HEK293T (cell line): ENCODE data around the gene PDE6G.

Experiments
- CTCF ChIA-PET: fragments of 350-600 bp; formaldehyde crosslinking; extraction: SDS; loops from one replicate; lab custom pipeline; 2021; ENCODE audit warnings: antibody characterized with exemption, inconsistent platforms; lab: Yijun Ruan, JAX
- POLR2A ChIA-PET: fragments of 350-600 bp; formaldehyde crosslinking; extraction: SDS; loops from one replicate; lab custom pipeline; 2020; ENCODE audit warnings: antibody characterized with exemption, inconsistent platforms; lab: Yijun Ruan, JAX
- DNase-seq: peaks from one replicate; pipeline ENCODE4 v3.0.0; 2012; ENCODE audit warnings: mixed read lengths; ENCODE audit errors: extremely low spot score
- ARNT ChIP-seq: fragments of 450-650 bp; IDR thresholded peaks from 2 replicates; pipeline ENCODE4 v1.6.1; 2017; ENCODE audit warnings: mild to moderate bottlenecking
- BHLHE40 ChIP-seq: fragments of 450-650 bp; IDR thresholded peaks from 2 replicates; pipeline ENCODE4 v1.6.1; 2016; ENCODE audit warnings: mild to moderate bottlenecking, moderate library complexity, borderline replicate concordance
- CTBP1 ChIP-seq: fragments of 450-650 bp; IDR thresholded peaks from 2 replicates; pipeline ENCODE4 v1.6.1; 2016; ENCODE audit warnings: borderline replicate concordance
- ELF4 ChIP-seq: fragments of 450-650 bp; IDR thresholded peaks from 2 replicates; pipeline ENCODE4 v1.6.1; 2017; ENCODE audit warnings: antibody characterized with exemption
- FOXA1 ChIP-seq: fragments of 450-650 bp; IDR thresholded peaks from 2 replicates; pipeline ENCODE4 v1.6.1; 2016; ENCODE audit warnings: mild to moderate bottlenecking
- FOXK2 ChIP-seq: fragments of 450-650 bp; IDR thresholded peaks from 2 replicates; pipeline ENCODE4 v1.6.1; 2016; ENCODE audit warnings: mild to moderate bottlenecking
- FOXM1 ChIP-seq: fragments of 450-650 bp; IDR thresholded peaks from 2 replicates; pipeline ENCODE4 v1.6.1; 2017; ENCODE audit warnings: mild to moderate bottlenecking, borderline replicate concordance
- HDGF ChIP-seq: fragments of 450-650 bp; IDR thresholded peaks from 2 replicates; pipeline ENCODE4 v1.6.1; 2017; ENCODE audit warnings: antibody characterized with exemption, borderline replicate concordance
- L3MBTL2 ChIP-seq: fragments of 450-650 bp; conservative IDR thresholded peaks from 2 replicates; pipeline ENCODE4 v1.6.1; 2016; ENCODE audit warnings: mild to moderate bottlenecking
- LEF1 ChIP-seq: fragments of 450-650 bp; IDR thresholded peaks from 2 replicates; pipeline ENCODE4 v1.6.1; 2017; ENCODE audit warnings: mild to moderate bottlenecking, borderline replicate concordance
- NFRKB ChIP-seq: fragments of 450-650 bp; IDR thresholded peaks from 2 replicates; pipeline ENCODE4 v1.6.1; 2016; ENCODE audit warnings: mild to moderate bottlenecking, moderate library complexity
- PKNOX1 ChIP-seq: fragments of 450-650 bp; IDR thresholded peaks from 2 replicates; pipeline ENCODE4 v1.6.1; 2016
- SP1 ChIP-seq: fragments of 450-650 bp; IDR thresholded peaks from 2 replicates; pipeline ENCODE4 v1.6.1; 2017
- SUZ12 ChIP-seq: fragments of 450-650 bp; IDR thresholded peaks from 2 replicates; pipeline ENCODE4 v1.6.1; 2016; ENCODE audit warnings: mild to moderate bottlenecking
- TARDBP ChIP-seq: fragments of 450-650 bp; IDR thresholded peaks from 2 replicates; pipeline ENCODE4 v1.6.1; 2016
- ZNF384 ChIP-seq: fragments of 450-650 bp; IDR thresholded peaks from 2 replicates; pipeline ENCODE4 v1.6.1; 2016

Gene PDE6G

GRCh38 chr17:81690066-81690465 lies 33.7 kb upstream of the PDE6G start:
- POLR2A ChIA-PET: interaction anchor here (3.2 kb wide), 1 partner anchor 12 kb away, joined by 22 read pairs; the partner anchor contains the start of gene MRPL12
- no peak for DNase-seq
- TF ChIP-seq BHLHE40 (no peak), NFRKB (no peak), ARNT (no peak), PKNOX1 (no peak)
- CTCF ChIA-PET: no interaction called here

- ChIA-PET POLR2A (no interaction called here), CTCF (no interaction called here)
- TF ChIP-seq SUZ12 (no peak), NFRKB (no peak), ARNT (no peak), CTBP1 (no peak), TARDBP (no peak), ELF4 (no peak), FOXK2 (no peak)
- no peak for DNase-seq
Measured at GRCh38 chr17:81688616-81689015, 32.3 kb upstream of the PDE6G start.

- TF ChIP-seq NFRKB (no peak), ELF4 (no peak), PKNOX1 (no peak), SP1 (no peak)
- ChIA-PET CTCF (no interaction called here), POLR2A (interaction anchor here (6.2 kb wide), 1 partner anchor 15 kb away, joined by 120 read pairs; the partner anchor contains the start of gene MRPL12)
- no peak for DNase-seq
Measured at GRCh38 chr17:81687770-81688541, 31.6 kb upstream of the PDE6G start.

GRCh38 chr17:81686614-81687013 lies 30.3 kb upstream of the PDE6G start:
- CTCF ChIA-PET: no interaction called here
- POLR2A ChIA-PET: interaction anchor here (6.2 kb wide), 1 partner anchor 16 kb away, joined by 120 read pairs; the partner anchor contains the start of gene MRPL12
- TF ChIP-seq LEF1: no peak
- TF ChIP-seq BHLHE40: no peak
- TF ChIP-seq FOXA1: no peak
- TF ChIP-seq SP1: no peak
- no peak for TF ChIP-seq TARDBP
- no peak for TF ChIP-seq ZNF384
- no peak for TF ChIP-seq ELF4
- TF ChIP-seq NFRKB: no peak
- TF ChIP-seq CTBP1: no peak
- TF ChIP-seq HDGF: no peak
- no peak for TF ChIP-seq SUZ12
- TF ChIP-seq FOXK2: no peak
- no peak for TF ChIP-seq ARNT
- no peak for TF ChIP-seq PKNOX1
- TF ChIP-seq L3MBTL2: no peak
- no peak for TF ChIP-seq FOXM1
- no peak for DNase-seq

- CTCF ChIA-PET: interaction anchor here (1.4 kb wide), 1 partner anchor 17 kb away, joined by 4 read pairs; the partner anchor contains the start of gene MRPL12
- POLR2A ChIA-PET: interaction anchor here (0.9 to 6.2 kb wide), 4 partner anchors 11 to 22 kb away, joined by 3 to 120 read pairs (median 26); partner anchors contain the start of gene MRPL12
- DNase-seq: no peak
- TF ChIP-seq LEF1: no peak
- no peak for TF ChIP-seq ELF4
- TF ChIP-seq HDGF: no peak
- no peak for TF ChIP-seq FOXM1
- no peak for TF ChIP-seq FOXK2
Measured at GRCh38 chr17:81685108-81685507, 28.8 kb upstream of the PDE6G start.

GRCh38 chr17:81684442-81684911 lies 28.1 kb upstream of the PDE6G start:
- no peak for DNase-seq
- ChIA-PET POLR2A (interaction anchor here (0.9 to 6.2 kb wide), 10 partner anchors 10 to 242 kb away, joined by 3 to 120 read pairs (median 8); partner anchors contain the start of genes CCDC137, MRPL12, OXLD1 and PDE6G), CTCF (interaction anchor here (0.6 to 1.4 kb wide), 3 partner anchors 18 to 25 kb away, joined by 3 to 4 read pairs (median 3); partner anchors contain the start of gene MRPL12)
- no peak for TF ChIP-seq SUZ12
- TF ChIP-seq L3MBTL2: peak; percentile 99
- no peak for TF ChIP-seq LEF1
- TF ChIP-seq PKNOX1: no peak
- no peak for TF ChIP-seq FOXM1
- no peak for TF ChIP-seq ZNF384
